Breast epithelium (tissue), 3 donors: ENCODE results near the gene GAS7.

Source experiments
- POLR2AphosphoS5 ChIP-seq, 3 donors: sonication (generic); formaldehyde crosslinking; IDR thresholded peaks; one replicate each; pipeline ENCODE4 v1.6.1; 2017; ENCODE audit warnings: antibody characterized with exemption in 3 of 3
- TF ChIP-seq, protein P1 (sequence below), 3 donors: fragments of 450-650 bp; IDR thresholded peaks; one replicate each; pipeline ENCODE4 v1.5.1; 2016 to 2017; ENCODE audit warnings: antibody characterized with exemption in 3 of 3, mild to moderate bottlenecking in 3 of 3, moderate library complexity in 3 of 3

DNA sequence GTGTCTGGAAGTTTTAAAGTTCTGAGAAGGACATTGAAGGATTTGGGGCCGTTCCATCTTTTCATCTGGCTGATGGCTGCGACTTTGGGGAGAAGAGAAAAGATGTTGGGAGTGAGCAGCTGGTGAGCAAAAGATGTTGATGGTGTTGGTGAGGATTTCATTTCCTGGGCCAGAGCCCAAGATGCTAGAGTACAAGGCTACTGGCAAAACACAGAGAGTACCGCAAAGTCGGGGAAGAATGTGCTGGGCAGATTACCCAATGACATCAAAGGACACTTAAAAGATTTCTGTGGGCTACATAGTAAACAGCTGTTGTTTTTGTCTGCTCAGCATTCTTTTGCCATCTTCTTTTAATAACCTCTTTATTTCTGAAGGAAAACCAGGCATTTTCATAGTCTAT lies 49.4 kb upstream of the GAS7 start:
- TF ChIP-seq, protein P1, sequence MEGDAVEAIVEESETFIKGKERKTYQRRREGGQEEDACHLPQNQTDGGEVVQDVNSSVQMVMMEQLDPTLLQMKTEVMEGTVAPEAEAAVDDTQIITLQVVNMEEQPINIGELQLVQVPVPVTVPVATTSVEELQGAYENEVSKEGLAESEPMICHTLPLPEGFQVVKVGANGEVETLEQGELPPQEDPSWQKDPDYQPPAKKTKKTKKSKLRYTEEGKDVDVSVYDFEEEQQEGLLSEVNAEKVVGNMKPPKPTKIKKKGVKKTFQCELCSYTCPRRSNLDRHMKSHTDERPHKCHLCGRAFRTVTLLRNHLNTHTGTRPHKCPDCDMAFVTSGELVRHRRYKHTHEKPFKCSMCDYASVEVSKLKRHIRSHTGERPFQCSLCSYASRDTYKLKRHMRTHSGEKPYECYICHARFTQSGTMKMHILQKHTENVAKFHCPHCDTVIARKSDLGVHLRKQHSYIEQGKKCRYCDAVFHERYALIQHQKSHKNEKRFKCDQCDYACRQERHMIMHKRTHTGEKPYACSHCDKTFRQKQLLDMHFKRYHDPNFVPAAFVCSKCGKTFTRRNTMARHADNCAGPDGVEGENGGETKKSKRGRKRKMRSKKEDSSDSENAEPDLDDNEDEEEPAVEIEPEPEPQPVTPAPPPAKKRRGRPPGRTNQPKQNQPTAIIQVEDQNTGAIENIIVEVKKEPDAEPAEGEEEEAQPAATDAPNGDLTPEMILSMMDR (IDR thresholded peaks at IDR 0.05): no peak
- TF ChIP-seq POLR2AphosphoS5 (IDR thresholded peaks at IDR 0.05): no peak
